Upper lobe of right lung (tissue), 1 donor: Measurements from ENCODE around the gene BACH2. TPM values are rescaled to one million over a fixed set of nuclear protein-coding genes. Genes with fewer than 3 reads are reported as not detected.
"Not testable (repeated sequence)": the region's sequence is repeated elsewhere in the genome, so short reads cannot be mapped to it uniquely, and the experiment has no call there.

ENCODE experiments used
- ATAC-seq: fragments of 200-7000 bp; cut with Tn5 transposase; one replicate; pipeline ENCODE4 v1.9.1; 2020; ENCODE audit warnings: mild to moderate bottlenecking, moderate library complexity
- DNase-seq: peaks from one replicate; pipeline ENCODE4 v3.0.0-alpha.2; 2020
- H3K27ac ChIP-seq: fragments of 200-600 bp; one replicate; pipeline ENCODE4 v1.8.0; 2022
- H3K27me3 ChIP-seq: fragments of 200-600 bp; one replicate; pipeline ENCODE4 v1.8.0; 2022; ENCODE audit warnings: mild to moderate bottlenecking
- H3K36me3 ChIP-seq: fragments of 200-600 bp; one replicate; pipeline ENCODE4 v1.8.0; 2022
- H3K4me1 ChIP-seq: fragments of 200-600 bp; one replicate; pipeline ENCODE4 v1.8.0; 2022
- H3K4me3 ChIP-seq: fragments of 200-600 bp; one replicate; pipeline ENCODE4 v1.8.0; 2022; ENCODE audit warnings: mild to moderate bottlenecking
- H3K9me3 ChIP-seq: fragments of 200-600 bp; one replicate; pipeline ENCODE4 v1.8.0; 2022
- intact Hi-C: fragments of 100-400 bp; cut with DNase I; formaldehyde crosslinking; loops from one replicate; pipeline ENCODE4 v1.11.0; 2022
- total RNA-seq: library from RNA; stranded (reverse); fragmentation: NEBNext Ultra II Directional; extraction: Animal tissue kit (Norgen Biotek cat#: 25700); gene quantifications from one replicate; pipeline ENCODE4 v1.2.1, GENCODE V29; 2021
- TF ChIP-seq, protein P1 (sequence below): fragments of 200-600 bp; IDR thresholded peaks from one replicate; pipeline ENCODE4 v1.8.0; 2022; ENCODE audit warnings: antibody characterized with exemption
- donor health status: DM: no; HTN: yes; CAD: no; lungs with severe emphysema.

BACH2 gene
- total RNA-seq, 1 donor from 2014 or later = 4.9 TPM

DNA sequence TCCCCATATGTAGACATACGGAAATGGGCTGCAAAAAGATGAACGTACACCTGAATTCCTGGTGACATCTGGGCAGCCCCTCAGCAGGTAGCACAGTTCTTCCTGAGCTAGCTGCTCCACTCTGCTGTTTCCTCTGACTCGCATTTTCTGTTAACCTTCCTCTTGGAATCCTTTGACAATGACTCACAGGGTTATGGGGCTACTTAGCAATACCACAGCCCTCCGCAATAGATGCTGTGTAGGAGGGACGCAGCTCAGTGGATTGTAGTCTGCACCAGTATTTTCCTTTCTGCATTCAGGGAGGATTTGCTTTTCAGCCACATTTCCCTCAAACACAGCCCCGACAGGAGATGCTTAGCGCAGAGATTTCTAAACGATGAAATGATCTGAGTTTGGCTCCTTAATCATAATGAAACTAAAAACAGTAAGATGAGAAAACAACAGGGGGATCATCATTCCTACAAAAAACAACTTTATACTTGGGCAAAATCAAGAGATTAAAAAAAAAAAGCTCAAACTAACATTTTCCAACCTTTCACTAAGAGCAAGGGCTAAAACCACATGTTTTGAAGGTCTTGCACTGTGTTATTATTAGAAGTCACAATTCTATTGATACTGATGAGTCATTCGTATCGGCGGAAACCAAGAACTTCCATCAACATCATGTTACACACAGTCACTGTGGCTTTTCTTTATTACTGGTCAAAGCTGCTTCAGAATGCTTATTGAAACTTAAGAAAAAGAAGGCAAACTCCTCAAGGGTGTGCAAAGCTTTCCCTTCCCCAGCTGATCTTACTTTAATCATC is 12.2 kb downstream of the BACH2 start:
- DNase-seq (no peak), ATAC-seq (peak; percentile 78)

DNA sequence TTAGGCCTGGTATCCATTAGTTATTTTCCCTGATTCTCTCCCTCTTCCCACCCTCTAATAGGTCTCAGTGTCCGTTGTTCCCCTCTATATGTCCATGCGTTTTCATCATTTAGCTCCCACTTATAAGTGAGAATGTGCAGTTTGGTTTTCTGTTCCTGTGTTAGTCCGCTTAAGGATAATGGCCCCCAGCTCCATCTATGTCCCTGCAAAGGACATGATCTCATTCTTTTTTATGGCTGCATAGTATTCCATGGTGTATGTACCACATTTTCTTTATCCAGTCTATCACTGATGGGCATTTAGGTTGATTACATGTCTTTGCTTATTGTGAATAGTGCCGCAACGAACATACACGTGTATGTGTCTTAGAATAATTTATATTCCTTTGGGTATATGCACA is 14.4 kb downstream of the BACH2 start:
- ATAC-seq, intact Hi-C loops: not testable (repeated sequence)

More for the DNA sequence above, 12.2 kb downstream of the BACH2 start:
- intact Hi-C loops = no loop called here
- H3K27me3 ChIP-seq = no peaks in the 10 kb centered on the region
- TF ChIP-seq, protein P1, sequence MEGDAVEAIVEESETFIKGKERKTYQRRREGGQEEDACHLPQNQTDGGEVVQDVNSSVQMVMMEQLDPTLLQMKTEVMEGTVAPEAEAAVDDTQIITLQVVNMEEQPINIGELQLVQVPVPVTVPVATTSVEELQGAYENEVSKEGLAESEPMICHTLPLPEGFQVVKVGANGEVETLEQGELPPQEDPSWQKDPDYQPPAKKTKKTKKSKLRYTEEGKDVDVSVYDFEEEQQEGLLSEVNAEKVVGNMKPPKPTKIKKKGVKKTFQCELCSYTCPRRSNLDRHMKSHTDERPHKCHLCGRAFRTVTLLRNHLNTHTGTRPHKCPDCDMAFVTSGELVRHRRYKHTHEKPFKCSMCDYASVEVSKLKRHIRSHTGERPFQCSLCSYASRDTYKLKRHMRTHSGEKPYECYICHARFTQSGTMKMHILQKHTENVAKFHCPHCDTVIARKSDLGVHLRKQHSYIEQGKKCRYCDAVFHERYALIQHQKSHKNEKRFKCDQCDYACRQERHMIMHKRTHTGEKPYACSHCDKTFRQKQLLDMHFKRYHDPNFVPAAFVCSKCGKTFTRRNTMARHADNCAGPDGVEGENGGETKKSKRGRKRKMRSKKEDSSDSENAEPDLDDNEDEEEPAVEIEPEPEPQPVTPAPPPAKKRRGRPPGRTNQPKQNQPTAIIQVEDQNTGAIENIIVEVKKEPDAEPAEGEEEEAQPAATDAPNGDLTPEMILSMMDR = no peak
- no peak overlapping the region for H3K27ac ChIP-seq
- H3K36me3 ChIP-seq = no peaks in the 10 kb centered on the region
- H3K4me3 ChIP-seq = peak overlapping the region; percentile 28
- peaks cover 27% of the 10 kb centered on the region for H3K4me1 ChIP-seq
- no peaks in the 10 kb centered on the region for H3K9me3 ChIP-seq

DNA sequence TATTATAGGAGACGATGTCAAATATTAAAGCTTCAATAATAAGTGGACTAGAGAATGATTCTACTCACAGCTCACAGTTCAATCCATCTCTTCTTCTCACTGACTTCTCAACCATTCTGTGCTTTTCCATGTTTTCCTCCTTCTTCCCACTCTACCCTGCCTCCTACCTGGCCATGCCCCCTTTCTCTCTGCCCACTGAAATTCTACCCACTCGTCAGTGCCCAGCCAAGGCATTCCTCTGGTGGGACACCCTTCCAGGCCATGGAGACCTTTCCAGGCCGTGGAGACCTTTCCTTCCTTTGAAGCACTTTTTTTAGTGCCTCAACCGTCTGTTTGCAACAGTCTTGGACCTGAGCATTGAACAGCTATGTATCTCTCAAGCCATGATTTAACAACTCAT is 18.5 kb downstream of the BACH2 start:
- DNase-seq (no peak), ATAC-seq (no peak)
- TF ChIP-seq, protein P1 = no peak
- no peak overlapping the region for H3K4me3 ChIP-seq
- no peak overlapping the region for H3K27ac ChIP-seq
- intact Hi-C loops = no loop called here
- no peaks in the 10 kb centered on the region for H3K9me3 ChIP-seq
- H3K4me1 ChIP-seq = no peaks in the 10 kb centered on the region
- no peaks in the 10 kb centered on the region for H3K27me3 ChIP-seq
- no peaks in the 10 kb centered on the region for H3K36me3 ChIP-seq

More for the DNA sequence above, 14.4 kb downstream of the BACH2 start:
- not testable (repeated sequence) for H3K4me3 ChIP-seq, H3K9me3 ChIP-seq, H3K27me3 ChIP-seq, H3K36me3 ChIP-seq, H3K27ac ChIP-seq, DNase-seq
- H3K4me1 ChIP-seq = peaks cover 27% of the 10 kb centered on the region

DNA sequence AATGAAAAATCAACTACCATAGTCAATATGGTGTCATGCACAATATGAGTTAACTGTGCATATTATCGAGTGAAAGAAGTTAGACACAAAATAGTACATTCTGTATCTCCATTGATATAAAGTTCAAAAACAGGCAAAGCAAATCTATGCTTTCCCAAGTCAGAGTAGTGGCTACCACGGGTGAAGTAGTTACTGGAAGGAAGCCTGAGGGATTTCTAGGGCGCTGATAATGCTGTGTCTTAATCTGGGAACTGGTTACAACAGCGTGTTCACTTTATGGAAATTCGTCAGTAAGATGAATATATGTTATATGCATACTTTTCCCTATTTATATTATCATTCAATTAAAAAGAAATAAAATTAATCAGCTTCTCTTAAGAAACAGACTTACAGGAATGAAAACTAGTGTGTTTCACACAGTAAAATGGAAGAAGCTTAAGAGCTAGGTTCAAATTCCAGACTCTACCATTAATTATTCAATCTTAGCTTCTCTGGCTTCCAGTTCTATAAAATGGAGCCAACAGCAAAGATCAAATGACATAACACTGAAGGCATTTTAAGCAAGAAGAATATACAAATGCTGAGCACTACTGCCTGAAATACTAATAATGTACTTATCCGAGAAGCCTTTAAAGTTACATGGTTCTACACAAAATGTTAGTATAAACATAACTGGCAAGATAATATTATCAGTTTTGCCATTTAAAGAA is 19.2 kb downstream of the BACH2 start:
- no peak overlapping the region for H3K27ac ChIP-seq
- DNase-seq = no peak
- intact Hi-C loops = no loop called here
- no peaks in the 10 kb centered on the region for H3K27me3 ChIP-seq
- TF ChIP-seq, protein P1 = no peak
- H3K36me3 ChIP-seq = no peaks in the 10 kb centered on the region
- H3K4me3 ChIP-seq = no peak overlapping the region
- H3K4me1 ChIP-seq = no peaks in the 10 kb centered on the region
- no peak for ATAC-seq
- H3K9me3 ChIP-seq = no peaks in the 10 kb centered on the region

DNA sequence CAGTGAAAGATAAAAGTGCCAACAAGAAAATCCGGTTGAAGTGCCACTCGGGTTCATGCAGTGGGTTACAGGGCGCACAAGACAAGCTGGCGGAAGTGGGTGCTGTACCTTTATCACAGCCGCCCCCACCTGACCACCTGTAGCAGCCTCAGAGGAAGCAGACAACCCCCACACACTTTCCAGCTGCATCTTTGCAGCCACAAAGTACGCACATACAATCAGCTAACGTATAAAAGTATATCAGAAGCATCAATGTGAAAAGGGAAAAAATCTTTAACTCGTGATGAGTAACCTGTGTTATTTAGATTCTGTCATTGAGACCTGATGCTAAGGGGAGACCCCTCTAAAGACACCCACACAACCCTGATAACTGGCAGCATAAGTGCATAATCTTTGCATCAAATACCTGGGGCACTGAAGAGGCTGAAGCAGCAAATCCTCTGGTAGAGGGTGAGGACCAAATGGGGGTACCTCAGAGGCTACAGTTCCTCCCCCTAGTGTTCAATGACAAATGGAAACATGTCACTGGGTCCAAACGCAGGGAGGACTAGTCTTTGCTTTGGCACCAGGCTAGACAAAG is 22.1 kb downstream of the BACH2 start:
- DNase-seq (no peak), ATAC-seq (peak; percentile 57)
- TF ChIP-seq, protein P1 = no peak

DNA sequence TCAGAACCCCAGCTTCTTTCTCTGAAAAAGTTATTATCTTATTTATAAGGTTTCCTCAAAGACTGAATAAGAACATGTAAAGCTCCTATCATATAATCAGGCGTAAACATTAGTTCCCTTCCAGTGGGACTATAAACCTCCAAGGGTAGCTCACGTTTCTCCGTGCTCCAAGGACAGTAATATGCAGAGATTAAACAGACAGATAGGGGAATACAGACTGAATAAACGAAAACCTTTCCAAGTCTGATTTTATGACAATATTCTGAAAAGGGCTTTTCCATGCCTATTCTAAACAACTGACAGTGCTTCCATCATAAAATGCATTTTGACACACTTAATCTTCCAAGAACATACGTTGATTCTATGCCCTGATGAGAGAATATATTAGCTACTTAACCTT is 22.8 kb downstream of the BACH2 start:
- Histone ChIP-seq H3K4me3 (no peak overlapping the region), H3K27ac (no peak overlapping the region), H3K9me3 (no peaks in the 10 kb centered on the region), H3K27me3 (no peaks in the 10 kb centered on the region), H3K4me1 (no peaks in the 10 kb centered on the region), H3K36me3 (no peaks in the 10 kb centered on the region)
- intact Hi-C loops = no loop called here
- TF ChIP-seq, protein P1 = no peak
- ATAC-seq (no peak), DNase-seq (no peak)

More for the DNA sequence above, 22.1 kb downstream of the BACH2 start:
- intact Hi-C loops = no loop called here
- Histone ChIP-seq H3K27me3 (no peaks in the 10 kb centered on the region), H3K4me3 (no peak overlapping the region), H3K4me1 (no peaks in the 10 kb centered on the region), H3K36me3 (no peaks in the 10 kb centered on the region), H3K9me3 (no peaks in the 10 kb centered on the region), H3K27ac (no peak overlapping the region)
